GM19395 (cell line): Measurements from ENCODE around the gene ZNF724.
"Not testable (repeated sequence)": the region's sequence is repeated elsewhere in the genome, so short reads cannot be mapped to it uniquely, and the experiment has no call there.

ENCODE experiments used
- ATAC-seq: cut with Tn5 transposase; IDR thresholded peaks from one replicate; pipeline ENCODE4 v1.9.1; 2021; ENCODE audit warnings: mild to moderate bottlenecking, moderate library complexity; ENCODE audit not compliant: unreplicated experiment

The ZNF724 gene

GRCh38 chr19:23249911-23250649 lies at the start of gene ZNF724:
TSS of gene ZNF724 (minus strand) at chr19:23250394. CDS start at chr19:23250242, 152 bp downstream.
- ATAC-seq: peak; percentile 98

GRCh38 chr19:23294141-23294540 lies 43.9 kb upstream of the ZNF724 start:
- ATAC-seq: no peak

DNA sequence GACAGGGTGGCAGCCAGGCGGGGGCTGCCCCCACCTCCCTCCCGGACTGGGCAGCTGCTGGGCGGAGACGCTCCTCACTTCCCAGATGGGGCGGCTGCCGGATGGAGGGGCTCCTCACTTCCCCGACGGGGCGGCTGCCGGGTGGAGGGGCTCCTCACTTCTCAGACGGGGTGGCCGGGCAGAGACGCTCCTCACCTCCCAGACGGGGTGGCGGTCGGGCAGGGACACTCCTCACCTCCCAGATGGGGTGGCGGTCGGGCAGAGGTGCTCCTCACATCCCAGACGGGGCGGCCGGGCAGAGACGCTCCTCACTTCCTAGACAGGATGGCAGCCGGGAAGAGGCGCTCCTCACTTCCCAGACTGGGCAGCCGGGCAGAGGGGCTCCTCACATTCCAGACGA lies 39.8 kb upstream of the ZNF724 start:
- ATAC-seq: not testable (repeated sequence)

GRCh38 chr19:23287620-23288019 lies 37.4 kb upstream of the ZNF724 start:
- ATAC-seq: no peak

DNA sequence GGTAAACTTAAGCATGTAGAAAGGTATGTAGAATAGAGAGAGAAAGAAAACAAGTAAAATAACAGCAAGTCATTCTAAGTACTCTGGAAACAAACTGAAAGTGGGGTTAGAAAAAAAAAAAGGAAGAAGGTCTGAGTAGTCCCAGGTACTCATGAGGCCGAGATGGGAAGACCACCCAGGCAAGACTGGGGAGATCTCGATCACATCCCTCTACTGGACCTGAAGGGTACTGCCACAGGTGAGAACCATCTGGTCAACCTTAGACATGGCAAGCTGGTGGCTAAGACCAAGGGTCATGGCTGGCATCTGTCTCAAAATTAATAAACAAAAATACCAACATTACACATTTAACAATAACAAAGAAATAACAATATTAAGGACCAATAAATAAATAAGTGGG lies 36.3 kb upstream of the ZNF724 start:
- no peak for ATAC-seq

DNA sequence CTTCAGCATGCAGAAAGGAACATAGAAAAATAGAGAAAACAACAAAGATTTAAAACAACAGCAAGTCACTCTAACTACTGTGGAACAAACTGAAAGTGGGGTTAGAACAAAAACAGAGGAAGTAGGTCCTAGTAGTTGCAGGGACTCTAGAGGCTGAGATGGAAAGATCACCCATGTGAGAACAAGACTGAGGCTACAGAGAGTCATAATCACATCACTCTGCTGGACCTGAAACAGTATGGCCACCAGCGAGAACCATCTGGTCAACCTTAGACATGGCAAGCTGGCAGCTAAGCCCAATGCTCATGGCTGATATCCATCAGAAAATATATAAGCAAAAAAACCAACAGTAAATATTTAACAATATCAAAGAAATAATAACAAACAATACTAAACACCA lies 35.8 kb upstream of the ZNF724 start:
- no peak for ATAC-seq

GRCh38 chr19:23285326-23285725 lies 35.1 kb upstream of the ZNF724 start:
- ATAC-seq: not testable (repeated sequence)

DNA sequence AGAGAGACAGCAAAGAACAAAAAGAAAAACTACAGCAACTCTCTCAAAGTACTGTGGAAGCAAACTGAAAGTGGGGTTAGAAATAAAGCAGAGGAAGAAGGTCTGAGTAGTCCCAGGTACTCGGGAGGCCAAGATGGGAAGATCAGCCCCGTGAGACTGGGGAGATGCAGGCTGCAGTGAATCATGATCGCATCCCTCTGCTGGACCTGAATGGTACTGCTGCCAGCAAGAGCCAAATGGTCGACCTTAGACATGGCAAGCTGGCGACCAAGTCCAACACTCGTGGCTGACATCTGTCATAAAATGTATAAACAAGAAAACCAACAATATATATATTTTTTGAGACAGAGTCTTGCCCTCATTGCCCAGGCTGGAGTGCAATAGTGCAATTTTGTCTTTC lies 33.7 kb upstream of the ZNF724 start:
- ATAC-seq: no peak

DNA sequence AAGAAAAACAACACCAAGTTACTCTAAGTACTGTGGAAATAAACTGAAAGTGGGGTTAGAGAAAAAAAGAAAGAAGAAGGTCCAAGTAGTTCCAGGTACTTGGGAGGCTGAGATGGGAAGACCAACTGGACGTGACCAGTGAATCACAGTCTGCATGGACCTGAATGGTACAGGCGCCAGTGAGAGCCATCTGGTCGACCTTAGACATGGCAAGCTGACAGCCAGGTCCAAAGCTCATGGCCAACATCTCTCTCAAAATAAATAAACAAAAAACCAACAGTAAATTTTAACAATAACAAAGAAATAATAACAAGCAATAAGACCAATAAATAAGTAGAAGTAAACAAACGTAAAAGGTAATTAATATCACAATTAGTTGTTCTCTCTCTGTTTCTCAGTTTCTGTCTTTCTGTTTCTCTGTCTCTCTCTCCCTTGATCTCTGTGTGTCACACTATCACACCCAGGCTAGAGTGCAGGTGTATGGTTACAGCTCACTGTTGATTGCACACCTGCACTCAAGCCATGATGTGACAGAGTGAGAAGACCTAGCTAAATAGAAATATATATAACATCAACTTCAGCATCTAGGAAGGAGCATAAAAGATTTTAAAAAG lies 31.6 kb upstream of the ZNF724 start:
- ATAC-seq: no peak

- not testable (repeated sequence) for ATAC-seq
Observed at GRCh38 chr19:23278118-23278517, 27.9 kb upstream of the ZNF724 start.

DNA sequence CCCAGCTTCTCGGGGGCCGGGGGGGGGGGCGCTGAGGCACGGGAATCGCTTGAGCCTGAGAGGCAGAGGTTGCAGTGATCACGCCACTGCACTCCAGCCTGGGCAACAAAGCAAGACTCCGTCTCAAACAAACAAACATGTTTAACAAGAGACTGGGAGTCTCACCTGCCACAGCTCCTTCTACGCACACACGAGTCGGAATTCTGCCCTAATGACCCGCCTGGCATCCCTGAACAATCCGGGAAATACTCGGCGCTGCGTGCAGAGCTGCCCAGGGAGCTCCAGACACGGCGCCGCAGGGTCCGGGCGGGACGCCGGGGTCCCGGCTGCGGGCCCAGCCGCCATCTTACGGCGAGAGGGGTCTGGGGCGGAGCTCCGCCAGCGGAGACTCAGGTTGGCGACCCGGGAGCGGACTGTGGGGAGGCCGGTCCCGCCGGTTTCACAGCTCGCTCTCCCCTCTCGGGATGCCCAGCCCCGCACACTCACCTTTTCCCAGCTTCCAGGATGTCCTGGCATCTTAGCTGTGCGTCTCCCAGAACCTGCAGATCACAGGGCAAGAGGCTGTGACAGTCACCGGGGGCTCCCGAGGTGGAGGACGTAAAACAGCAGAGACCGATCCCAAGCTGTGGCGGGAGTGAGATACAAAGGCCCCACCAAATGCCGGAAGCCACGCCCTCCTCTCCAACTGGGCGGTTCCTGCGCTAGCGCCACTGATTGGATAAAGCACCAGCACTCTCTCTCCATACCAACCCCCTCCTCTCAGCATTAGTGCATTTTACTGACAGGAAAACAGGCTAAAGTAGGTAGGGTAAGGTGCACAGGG lies 23.6 kb upstream of the ZNF724 start:
- ATAC-seq: peak; percentile 99

GRCh38 chr19:23273022-23273589 lies 22.9 kb upstream of the ZNF724 start:
- peak; percentile 4 for ATAC-seq

DNA sequence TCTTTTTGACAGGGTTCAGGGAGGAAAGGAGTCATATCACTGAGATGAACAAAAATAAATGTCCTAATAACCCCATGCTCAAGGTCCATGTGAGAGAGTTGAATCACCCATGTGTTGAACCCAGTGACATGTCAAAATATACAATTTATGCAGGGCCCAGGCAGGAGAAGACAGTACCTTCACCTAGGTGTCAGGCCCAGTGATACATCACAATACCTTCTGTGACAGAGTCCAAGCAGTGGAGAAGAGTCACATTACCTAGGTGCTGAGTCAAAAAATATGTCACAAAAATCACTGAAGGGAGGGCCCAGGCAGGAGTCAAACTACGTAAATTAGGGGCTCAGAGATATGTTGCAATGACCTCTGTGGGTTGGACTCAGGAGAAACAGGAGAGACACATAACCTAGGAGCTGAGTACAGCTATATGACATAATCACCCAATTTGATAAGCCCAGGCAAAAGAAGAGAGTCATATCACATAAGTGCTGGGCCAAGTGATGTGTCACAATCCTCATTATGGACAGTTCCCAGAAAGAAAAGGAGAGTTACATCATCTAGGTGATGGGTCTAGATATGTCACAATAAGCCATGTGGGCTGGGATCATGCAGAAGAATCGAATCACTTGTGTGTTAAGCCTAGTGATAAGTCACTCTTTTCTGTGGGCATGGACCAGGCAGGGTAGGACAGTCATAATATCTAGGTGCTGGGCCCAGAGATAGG lies 13.8 kb upstream of the ZNF724 start:
- ATAC-seq: no peak

- no peak for ATAC-seq
Observed at GRCh38 chr19:23263396-23263795, 13.2 kb upstream of the ZNF724 start.

GRCh38 chr19:23262920-23263319 lies 12.7 kb upstream of the ZNF724 start:
- no peak for ATAC-seq

DNA sequence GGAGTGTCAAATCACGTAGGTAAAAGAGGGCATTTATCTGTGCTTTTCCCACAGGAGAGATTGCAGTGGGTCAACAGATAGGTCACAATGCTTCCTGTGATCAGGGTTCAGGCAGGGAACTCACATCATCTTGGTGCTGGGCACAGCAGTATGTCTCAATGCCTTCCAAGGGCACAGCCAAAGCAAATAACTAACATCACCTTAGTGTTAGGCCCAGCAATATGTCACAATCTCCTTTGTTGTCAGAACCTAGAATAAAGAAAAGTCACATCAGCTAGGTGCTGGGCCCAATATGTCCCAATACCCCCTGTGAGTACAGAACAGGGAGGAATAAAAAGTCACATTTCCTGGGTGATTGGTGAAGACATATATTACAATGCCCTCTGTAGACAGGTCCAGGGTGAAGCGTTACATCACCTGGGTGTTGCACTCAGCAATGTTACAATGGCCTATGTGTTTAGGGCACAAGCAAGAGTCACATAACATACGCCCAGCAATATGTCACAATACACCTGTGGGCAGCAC lies 11.4 kb upstream of the ZNF724 start:
- no peak for ATAC-seq

- no peak for ATAC-seq
Observed at GRCh38 chr19:23260956-23261355, 10.8 kb upstream of the ZNF724 start.

- no peak for ATAC-seq
Observed at GRCh38 chr19:23259961-23260360, 9.8 kb upstream of the ZNF724 start.

- ATAC-seq: no peak
Observed at GRCh38 chr19:23255700-23256099, 5.5 kb upstream of the ZNF724 start.

- no peak for ATAC-seq
Observed at GRCh38 chr19:23254141-23254910, 4.1 kb upstream of the ZNF724 start.
